PC-9 (cell line): ENCODE measurements around the gene FBXO30.

Experiments used
- CTCF ChIP-seq: fragments of 200-600 bp; sonication (generic); conservative IDR thresholded peaks from 2 replicates; pipeline ENCODE4 v1.6.1; 2017; ENCODE audit warnings: mixed run types, antibody characterized with exemption, mild to moderate bottlenecking, moderate library complexity
- EZH2 ChIP-seq: fragments of 200-600 bp; sonication (generic); IDR thresholded peaks from 2 replicates; pipeline ENCODE4 v1.8.0; 2017; ENCODE audit warnings: antibody characterized with exemption, low read depth

- TF ChIP-seq CTCF, result no peak
- no peak for TF ChIP-seq EZH2
Measured at GRCh38 chr6:145819994-145820393, 5.4 kb upstream of the FBXO30 start.
